GM23338 (cell line): ENCODE measurements around the gene FYN. TPM values are rescaled to one million over a fixed set of nuclear protein-coding genes. Genes with fewer than 3 reads are reported as not detected.

Source experiments
- ATAC-seq: fragments of 200-7000 bp; cut with Tn5 transposase; 3 replicates; pipeline ENCODE4 v1.9.1; 2020
- DNase-seq: peaks from one replicate; pipeline ENCODE4 v3.0.0-alpha.2; 2015; ENCODE audit warnings: low spot score
- H2AFZ ChIP-seq: fragments of 200-600 bp; sonication (generic); 2 replicates; pipeline ENCODE4 v1.8.0; 2016; ENCODE audit warnings: antibody characterized with exemption, mild to moderate bottlenecking, moderate library complexity
- H3F3A ChIP-seq: fragments of 200-600 bp; sonication (generic); replicated peaks from 2 replicates; pipeline ENCODE4 v1.8.0; 2017; ENCODE audit warnings: antibody characterized with exemption, mixed run types, low read depth
- H3K27ac ChIP-seq: fragments of 200-600 bp; sonication (generic); 2 replicates; pipeline ENCODE4 v1.6.1; 2016; ENCODE audit warnings: low read depth
- H3K27me3 ChIP-seq: fragments of 200-600 bp; sonication (generic); 2 replicates; pipeline ENCODE4 v1.8.0; 2016; ENCODE audit warnings: mild to moderate bottlenecking, mixed run types, moderate library complexity; ENCODE audit not compliant: insufficient read depth
- H3K36me3 ChIP-seq: fragments of 200-600 bp; sonication (generic); 2 replicates; pipeline ENCODE4 v1.8.0; 2016; ENCODE audit warnings: mild to moderate bottlenecking; ENCODE audit not compliant: insufficient read depth
- H3K4me1 ChIP-seq: fragments of 200-600 bp; sonication (generic); 2 replicates; pipeline ENCODE4 v1.8.0; 2016; ENCODE audit warnings: mild to moderate bottlenecking, moderate library complexity; ENCODE audit not compliant: insufficient read depth
- H3K4me2 ChIP-seq: fragments of 200-600 bp; sonication (generic); 2 replicates; pipeline ENCODE4 v1.7.1; 2017; ENCODE audit warnings: mixed run types
- H3K4me3 ChIP-seq: fragments of 200-600 bp; sonication (generic); 2 replicates; pipeline ENCODE4 v1.6.1; 2016; ENCODE audit warnings: mixed run types
- H3K79me2 ChIP-seq: fragments of 200-600 bp; sonication (generic); replicated peaks from 2 replicates; pipeline ENCODE4 v1.8.0; 2017; ENCODE audit warnings: mild to moderate bottlenecking; ENCODE audit not compliant: insufficient read depth
- H3K9me2 ChIP-seq: fragments of 200-600 bp; sonication (generic); 2 replicates; pipeline ENCODE4 v1.8.0; 2017; ENCODE audit not compliant: insufficient read depth
- H4K20me1 ChIP-seq: fragments of 200-600 bp; sonication (generic); replicated peaks from 2 replicates; pipeline ENCODE4 v1.8.0; 2017; ENCODE audit warnings: mild to moderate bottlenecking; ENCODE audit not compliant: insufficient read depth
- H3K27ac Mint-ChIP-seq: 2 replicates; pipeline ENCODE4 v1.8.0; 2020; ENCODE audit warnings: inconsistent platforms, mild to moderate bottlenecking, moderate library complexity, mixed read lengths
- H3K27me3 Mint-ChIP-seq: 3 replicates; pipeline ENCODE4 v1.8.0; 2022; ENCODE audit warnings: low read depth, mild to moderate bottlenecking, moderate library complexity, mixed read lengths, inconsistent platforms; ENCODE audit not compliant: insufficient read depth, poor library complexity
- H3K36me3 Mint-ChIP-seq: 3 replicates; pipeline ENCODE4 v1.8.0; 2021; ENCODE audit warnings: low read depth, mild to moderate bottlenecking, inconsistent platforms, moderate library complexity, mixed read lengths
- H3K4me1 Mint-ChIP-seq: 3 replicates; pipeline ENCODE4 v1.8.0; 2020; ENCODE audit warnings: mild to moderate bottlenecking, inconsistent platforms, mixed read lengths
- H3K4me3 Mint-ChIP-seq: 3 replicates; pipeline ENCODE4 v1.8.0; 2021; ENCODE audit warnings: moderate library complexity, mild to moderate bottlenecking, inconsistent platforms, mixed read lengths
- H3K9me3 Mint-ChIP-seq: 3 replicates; pipeline ENCODE4 v1.8.0; 2020; ENCODE audit warnings: moderate library complexity, mild to moderate bottlenecking, inconsistent platforms, mixed read lengths
- CREB1 ChIP-seq: fragments of 250-450 bp; sonication (Bioruptor Pico); IDR thresholded peaks from 2 replicates; pipeline ENCODE4 v1.5.0; 2020; ENCODE audit warnings: low read depth, mild to moderate bottlenecking, moderate library complexity
- CTCF ChIP-seq, 2 experiments: fragments of 200-600 bp in 1 of 2; sonication (generic) in 1 of 2; conservative IDR thresholded peaks; 2 replicates each; pipeline versions ENCODE4 v1.5.1 to v1.6.1; 2016 to 2017; ENCODE audit warnings: antibody characterized with exemption in 2 of 2, low read depth in 2 of 2, mild to moderate bottlenecking in 2 of 2, moderate library complexity in 1 of 2
- ETS1 ChIP-seq: IDR thresholded peaks from 2 replicates; pipeline ENCODE4 v1.6.1; 2016; ENCODE audit warnings: antibody characterized with exemption
- EZH2 ChIP-seq: fragments of 200-600 bp; sonication (generic); IDR thresholded peaks from one replicate; pipeline ENCODE4 v1.8.0; 2017; ENCODE audit warnings: antibody characterized with exemption, mild to moderate bottlenecking, low read depth; ENCODE audit not compliant: unreplicated experiment
- EZH2phosphoT487 ChIP-seq: fragments of 200-600 bp; sonication (generic); IDR thresholded peaks from one replicate; pipeline ENCODE4 v1.8.1; 2018; ENCODE audit warnings: antibody characterized with exemption; ENCODE audit not compliant: unreplicated experiment
- JUNB ChIP-seq: IDR thresholded peaks from one replicate; pipeline ENCODE4 v1.6.1; 2016; ENCODE audit warnings: antibody characterized with exemption; ENCODE audit not compliant: unreplicated experiment
- NANOG ChIP-seq: IDR thresholded peaks from 2 replicates; pipeline ENCODE4 v1.6.1; 2016; ENCODE audit warnings: antibody characterized with exemption, borderline replicate concordance
- POLR2AphosphoS5 ChIP-seq: IDR thresholded peaks from 2 replicates; pipeline ENCODE4 v1.6.1; 2016; ENCODE audit warnings: antibody characterized with exemption, low read depth
- REST ChIP-seq: IDR thresholded peaks from one replicate; pipeline ENCODE4 v1.6.1; 2018; ENCODE audit warnings: antibody characterized with exemption; ENCODE audit not compliant: unreplicated experiment
- STAT1 ChIP-seq: IDR thresholded peaks from one replicate; pipeline ENCODE4 v1.6.1; 2016; ENCODE audit warnings: antibody characterized with exemption; ENCODE audit not compliant: unreplicated experiment
- ZNF114 ChIP-seq: fragments of 250-450 bp; sonication (Bioruptor Pico); IDR thresholded peaks from 2 replicates; pipeline ENCODE4 v1.5.0; 2020; ENCODE audit warnings: mild to moderate bottlenecking, moderate library complexity
- ZNF331 ChIP-seq: fragments of 250-450 bp; sonication (Bioruptor Pico); IDR thresholded peaks from 2 replicates; pipeline ENCODE4 v1.5.0; 2020; ENCODE audit warnings: low read depth, mild to moderate bottlenecking, moderate library complexity
- ZNF462 ChIP-seq: fragments of 250-450 bp; sonication (Bioruptor Pico); IDR thresholded peaks from 2 replicates; pipeline ENCODE4 v1.5.0; 2020; ENCODE audit warnings: mild to moderate bottlenecking, moderate library complexity
- polyA plus RNA-seq: library from polyadenylated mRNA; unstranded; fragments of >200 nt; fragmentation: Nextera tagmentation; extraction: Ambion mirVana; gene quantifications from 2 replicates; pipeline ENCODE4 v1.2.1, GENCODE V29; 2016
- total RNA-seq: library from RNA; depleted of rRNA; stranded (reverse); fragments of >200 nt; shearing (Covaris generic); gene quantifications from 2 replicates; pipeline ENCODE4 v1.2.3, GENCODE V29; 2014

FYN gene
- total and polyA plus RNA-seq, 2 experiments from 2014 or later = 46.8 to 143 TPM

GRCh38 chr6:111754423-111754822 is 118.8 kb downstream of the FYN start:
- H3K27me3 Mint-ChIP-seq = peaks cover 8% of the 10 kb centered on the region

More at GRCh38 chr6:111754423-111754822, 118.8 kb downstream of the FYN start:
- no peaks in the 10 kb centered on the region for H3K9me2 ChIP-seq
- no peaks in the 10 kb centered on the region for H3K9me3 Mint-ChIP-seq
- no peaks in the 10 kb centered on the region for H3F3A ChIP-seq
- ATAC-seq (no peak), DNase-seq (no peak)
- H3K36me3 Mint-ChIP-seq = peaks cover 3% of the 10 kb centered on the region; the same call in 2 of the 3 replicates
- no peak overlapping the region for H3K4me3 ChIP-seq
- H3K4me3 Mint-ChIP-seq = no peak overlapping the region
- H3K4me1 Mint-ChIP-seq = peaks cover 63% of the 10 kb centered on the region
- H3K79me2 ChIP-seq = peaks cover 18% of the 10 kb centered on the region
- H3K27me3 ChIP-seq = no peaks in the 10 kb centered on the region
- H3K36me3 ChIP-seq = no peaks in the 10 kb centered on the region
- TF ChIP-seq POLR2AphosphoS5 (no peak), CREB1 (CRISPR knock-in tag) (no peak), CTCF (conservative IDR thresholded peaks at IDR 0.05; ENCODE audit: low read depth in 2 of 2) (no peak), EZH2 (no peak), NANOG (no peak), REST (no peak), JUNB (no peak), ETS1 (no peak), EZH2phosphoT487 (no peak), ZNF331 (no peak), ZNF462 (CRISPR knock-in tag) (no peak), STAT1 (no peak), ZNF114 (CRISPR knock-in tag) (no peak)
- 0 out of 2 replicates have a peak overlapping the region, but pooled peaks have one; percentile 8 for H3K27ac Mint-ChIP-seq
- no peak overlapping the region for H3K27ac ChIP-seq
- H2AFZ ChIP-seq = no peak overlapping the region
- H3K4me1 ChIP-seq = peaks cover 16% of the 10 kb centered on the region
- H3K4me2 ChIP-seq = no peak overlapping the region
- no peaks in the 10 kb centered on the region for H4K20me1 ChIP-seq
